Small intestine (tissue), 16 donors: ENCODE measurements around the gene SAGE1. TPM values are rescaled to one million over a fixed set of nuclear protein-coding genes. Genes with fewer than 3 reads are reported as not detected.
"Not testable (repeated sequence)": the region's sequence is repeated elsewhere in the genome, so short reads cannot be mapped to it uniquely, and the experiment has no call there.

ENCODE experiments used
- DNase-seq, 2 donors: peaks; one replicate each; pipeline versions ENCODE4 v3.0.0 to v3.0.0-alpha.2; 2013
- FAIRE-seq: peaks from 2 replicates; lab custom pipeline; 2012; peaks lifted over from hg19 to GRCh38; lab: Jason Lieb, UNC
- H3K27ac ChIP-seq, 3 donors: one replicate each; pipeline ENCODE4 v1.5.1; 2013; ENCODE audit warnings: low read length in 2 of 3, mild to moderate bottlenecking in 2 of 3, control low read depth in 1 of 3, inconsistent platforms in 1 of 3, low read depth in 1 of 3, moderate library complexity in 1 of 3
- H3K27me3 ChIP-seq, 3 donors: one replicate each; pipeline ENCODE4 v1.6.1; 2013; ENCODE audit warnings: low read length in 3 of 3, inconsistent platforms in 1 of 3; ENCODE audit not compliant: control insufficient read depth in 3 of 3, insufficient read depth in 3 of 3
- H3K36me3 ChIP-seq, 3 donors: one replicate each; pipeline ENCODE4 v1.6.1; 2013; ENCODE audit warnings: low read length in 3 of 3, inconsistent platforms in 1 of 3, low read depth in 1 of 3, mild to moderate bottlenecking in 1 of 3, moderate library complexity in 1 of 3; ENCODE audit not compliant: control insufficient read depth in 3 of 3, insufficient read depth in 2 of 3
- H3K4me1 ChIP-seq, 3 donors: one replicate each; pipeline ENCODE4 v1.6.1; 2013; ENCODE audit warnings: low read length in 2 of 3, inconsistent platforms in 1 of 3, low read depth in 1 of 3, mild to moderate bottlenecking in 1 of 3, moderate library complexity in 1 of 3; ENCODE audit not compliant: control insufficient read depth in 3 of 3, insufficient read depth in 2 of 3
- H3K4me3 ChIP-seq, 3 donors: one replicate each; pipeline ENCODE4 v1.5.1; 2013; ENCODE audit warnings: low read length in 3 of 3, control low read depth in 1 of 3, inconsistent platforms in 1 of 3, low read depth in 1 of 3, mild to moderate bottlenecking in 1 of 3, moderate library complexity in 1 of 3
- H3K9me3 ChIP-seq, 2 donors: one replicate each; pipeline ENCODE4 v1.6.1; 2013; ENCODE audit warnings: low read depth in 1 of 2, low read length in 1 of 2; ENCODE audit not compliant: control insufficient read depth in 2 of 2, insufficient read depth in 1 of 2
- WGBS, 3 donors: extraction: QIAGEN DNeasy Blood & Tissue Kit; methylation state at CpG; one replicate each; pipeline ENCODE4 v1.1.7; 2013; 5-methylcytosine and 5-hydroxymethylcytosine counted together
- long read RNA-seq, 10 donors: transcript quantifications; one replicate each; lab custom pipeline, GENCODE V29; 2026
- polyA plus RNA-seq, 4 donors: library from polyadenylated mRNA; stranded (reverse) in 3 of 4; unstranded in 1 of 4; fragments of 200-250 nt in 3 of 4; fragments of 120-200 nt in 1 of 4; gene quantifications; one replicate each; pipeline versions ENCODE4 v1.2.1 to v1.2.3, GENCODE V29; 2013
- donor health status: healthy with polysubstance abuse.
- donor health status: control.
- donor health status: control.
- donor health status: Bipolar disorder and iron deficiency.
- donor health status: healthy.

The SAGE1 gene
- not detected for polyA plus RNA-seq
- long read RNA-seq, donor 1: 0 reads
- long read RNA-seq, donor 2: 0 reads
- long read RNA-seq, donor 3: 0 reads
- long read RNA-seq, donor 4: 0 reads
- long read RNA-seq, donor 5: 0 reads
- long read RNA-seq, donor 6: 0 reads
- long read RNA-seq, donor 7: 0 reads
- long read RNA-seq, donor 8: 0 reads
- long read RNA-seq, donor 9: 0 reads
- long read RNA-seq, donor 10: 0 reads

- Histone ChIP-seq H3K27me3 (no peaks in the 10 kb centered on the region), H3K4me1 (no peaks in the 10 kb centered on the region), H3K4me3 (no peak within 1 kb of the TSS), H3K27ac (no peak within 1 kb of the TSS), H3K9me3 (no peaks in the 10 kb centered on the region), H3K36me3 (no peaks in the 10 kb centered on the region)
- FAIRE-seq: no peak
- no peak for DNase-seq
- 87 to 93% (median 92%) methylated on average over 22 of the region's 22 CpGs for WGBS, 3 donors
Measured at GRCh38 chrX:135893294-135893817, at the start of gene SAGE1, which contains the start of gene CT45A10. Gene SAGE1, plus strand, starts transcription at chrX:135893716. Its CDS starts 2,527 bp downstream, at chrX:135896243. Gene CT45A10, minus strand, starts transcription at chrX:135893444. Its CDS starts 8,100 bp downstream, at chrX:135885344.

- FAIRE-seq: not testable (repeated sequence)
- WGBS, 3 donors: no CpG with 5 or more reads among the region's 17 CpGs
Measured at GRCh38 chrX:135854438-135854837, 39.1 kb upstream of the SAGE1 start, which contains the start of gene CT45A8. Gene CT45A8, minus strand, starts transcription at chrX:135854538. Its CDS starts 3,755 bp downstream, at chrX:135850783.

GRCh38 chrX:135871712-135872111 is 21.8 kb upstream of the SAGE1 start, which contains the start of gene CT45A9:
Gene CT45A9, minus strand, starts transcription at chrX:135871812. Its CDS starts 3,751 bp downstream, at chrX:135868061.
- not testable (repeated sequence) for H3K27me3 ChIP-seq, H3K4me3 ChIP-seq, FAIRE-seq, H3K9me3 ChIP-seq, H3K27ac ChIP-seq, H3K36me3 ChIP-seq, DNase-seq, H3K4me1 ChIP-seq
- no CpG with 5 or more reads among the region's 17 CpGs for WGBS, 3 donors

More at GRCh38 chrX:135854438-135854837, 39.1 kb upstream of the SAGE1 start, which contains the start of gene CT45A8:
- H3K27me3 ChIP-seq, H3K9me3 ChIP-seq, DNase-seq, H3K27ac ChIP-seq, H3K4me3 ChIP-seq, H3K4me1 ChIP-seq, H3K36me3 ChIP-seq: not testable (repeated sequence)

GRCh38 chrX:135882741-135883140 is 10.8 kb upstream of the SAGE1 start:
- DNase-seq, H3K27ac ChIP-seq, FAIRE-seq, H3K4me1 ChIP-seq, H3K27me3 ChIP-seq, H3K9me3 ChIP-seq, H3K36me3 ChIP-seq, H3K4me3 ChIP-seq: not testable (repeated sequence)
- 55 to 69% (median 57%) methylated on average over 4 of the region's 5 CpGs for WGBS, 3 donors

- H3K27ac ChIP-seq, H3K4me3 ChIP-seq, H3K4me1 ChIP-seq, DNase-seq, H3K36me3 ChIP-seq, H3K27me3 ChIP-seq, H3K9me3 ChIP-seq, FAIRE-seq: not testable (repeated sequence)
- WGBS, 3 donors: 88 to 92% (median 89%) methylated on average over 10 of the region's 18 CpGs
Measured at GRCh38 chrX:135888230-135888629, 5.3 kb upstream of the SAGE1 start.

- not testable (repeated sequence) for H3K36me3 ChIP-seq, H3K4me1 ChIP-seq, FAIRE-seq, H3K4me3 ChIP-seq, H3K27ac ChIP-seq, DNase-seq, H3K27me3 ChIP-seq, H3K9me3 ChIP-seq
- 73 to 88% (median 78%) methylated on average over 9 to 14 of the region's 15 CpGs for WGBS, 3 donors
Measured at GRCh38 chrX:135888976-135889375, 4.5 kb upstream of the SAGE1 start.

GRCh38 chrX:135890087-135890585 is 3.4 kb upstream of the SAGE1 start:
- Histone ChIP-seq H3K27me3 (no peaks in the 10 kb centered on the region), H3K36me3 (no peaks in the 10 kb centered on the region), H3K4me3 (no peak overlapping the region), H3K4me1 (no peaks in the 10 kb centered on the region), H3K9me3 (no peaks in the 10 kb centered on the region), H3K27ac (no peak overlapping the region)
- WGBS, 3 donors: 84 to 92% (median 90%) methylated on average over 14 of the region's 14 CpGs
- FAIRE-seq (no peak), DNase-seq (no peak)

- Histone ChIP-seq H3K4me3 (no peak overlapping the region), H3K4me1 (no peaks in the 10 kb centered on the region), H3K36me3 (no peaks in the 10 kb centered on the region), H3K27me3 (no peaks in the 10 kb centered on the region), H3K27ac (no peak overlapping the region), H3K9me3 (no peaks in the 10 kb centered on the region)
- no peak for FAIRE-seq
- DNase-seq: no peak
- WGBS, 3 donors: 82 to 94% (median 89%) methylated on average over 9 to 11 of the region's 11 CpGs
Measured at GRCh38 chrX:135892781-135893180, 735 bp upstream of the SAGE1 start.
